HepG2 (cell line): Measurements from ENCODE around the gene SLC25A45. TPM values are rescaled to one million over a fixed set of nuclear protein-coding genes. Genes with fewer than 3 reads are reported as not detected.

ENCODE experiments used
- BHLHE40 ChIP-seq: IDR thresholded peaks from 2 replicates; pipeline ENCODE4 v1.6.1; 2011; ENCODE audit warnings: low read length, improper control_type of control experiment
- BRCA1 ChIP-seq: sonication (generic); formaldehyde crosslinking; IDR thresholded peaks from 2 replicates; pipeline ENCODE4 v1.4.0; 2020; ENCODE audit warnings: missing genetic modification reagents
- CAMTA2 ChIP-seq: sonication (generic); formaldehyde crosslinking; IDR thresholded peaks from 2 replicates; pipeline ENCODE4 v1.4.0; 2020; ENCODE audit warnings: mild to moderate bottlenecking, missing genetic modification reagents, borderline replicate concordance
- CEBPZ ChIP-seq: IDR thresholded peaks from 2 replicates; pipeline ENCODE4 v1.6.1; 2012; ENCODE audit warnings: low read length, improper control_type of control experiment
- GATAD2A ChIP-seq: IDR thresholded peaks from 2 replicates; pipeline ENCODE4 v1.6.1; 2016
- HMGXB4 ChIP-seq, 2 experiments: sonication (generic) in 1 of 2; formaldehyde crosslinking in 1 of 2; IDR thresholded peaks; 2 replicates each; pipeline versions ENCODE4 v1.4.0 to v1.6.1; 2018 to 2020; ENCODE audit warnings: missing genetic modification reagents in 2 of 2, borderline replicate concordance in 1 of 2, low read depth in 1 of 2, mild to moderate bottlenecking in 1 of 2, missing biosample characterization in 1 of 2
- IRF2 ChIP-seq: IDR thresholded peaks from 2 replicates; pipeline ENCODE4 v1.6.1; 2018; ENCODE audit warnings: missing genetic modification reagents, missing compliant biosample characterization
- RBAK ChIP-seq: sonication (generic); formaldehyde crosslinking; IDR thresholded peaks from 2 replicates; pipeline ENCODE4 v1.5.1; 2020; ENCODE audit warnings: mild to moderate bottlenecking, missing genetic modification reagents
- ZNF251 ChIP-seq: sonication (generic); formaldehyde crosslinking; IDR thresholded peaks from 2 replicates; pipeline ENCODE4 v1.9.0; 2021; ENCODE audit warnings: mild to moderate bottlenecking, missing genetic modification reagents
- ZNF431 ChIP-seq: sonication (generic); formaldehyde crosslinking; IDR thresholded peaks from 2 replicates; pipeline ENCODE4 v1.9.0; 2022; ENCODE audit warnings: missing genetic modification reagents, low read depth, mild to moderate bottlenecking, borderline replicate concordance
- ZNF496 ChIP-seq: sonication (generic); formaldehyde crosslinking; IDR thresholded peaks from 2 replicates; pipeline ENCODE4 v1.8.1; 2023; ENCODE audit warnings: mild to moderate bottlenecking, moderate library complexity, missing genetic modification reagents; ENCODE audit not compliant: insufficient replicate concordance
- ZNF558 ChIP-seq: sonication (generic); formaldehyde crosslinking; IDR thresholded peaks from 2 replicates; pipeline ENCODE4 v1.9.0; 2022; ENCODE audit warnings: mild to moderate bottlenecking, missing genetic modification reagents, borderline replicate concordance
- ZNF724P ChIP-seq: sonication (generic); formaldehyde crosslinking; IDR thresholded peaks from 2 replicates; pipeline ENCODE4 v1.8.0; 2022; ENCODE audit warnings: missing genetic modification reagents, borderline replicate concordance
- ZNF781 ChIP-seq: sonication (generic); formaldehyde crosslinking; IDR thresholded peaks from 2 replicates; pipeline ENCODE4 v1.5.1; 2020; ENCODE audit warnings: borderline replicate concordance, mild to moderate bottlenecking, missing genetic modification reagents; ENCODE audit errors: not compliant biosample characterization
- ZNF839 ChIP-seq: sonication (generic); formaldehyde crosslinking; IDR thresholded peaks from 2 replicates; pipeline ENCODE4 v1.4.0; 2020; ENCODE audit warnings: missing genetic modification reagents, mild to moderate bottlenecking, borderline replicate concordance
- ZSCAN20 ChIP-seq: sonication (generic); formaldehyde crosslinking; IDR thresholded peaks from 2 replicates; pipeline ENCODE4 v1.4.0; 2020; ENCODE audit warnings: missing genetic modification reagents, mild to moderate bottlenecking, borderline replicate concordance
- ZZZ3 ChIP-seq: sonication (generic); formaldehyde crosslinking; IDR thresholded peaks from 2 replicates; pipeline ENCODE4 v1.4.0; 2020; ENCODE audit warnings: missing genetic modification reagents, mild to moderate bottlenecking, borderline replicate concordance
- polyA plus RNA-seq, 8 experiments: library from polyadenylated mRNA; depleted of rRNA in 3 of 8; stranded (reverse) in 7 of 8; unstranded in 1 of 8; fragments of >200 nt; fragmentation: Illumina TruSeq in 4 of 8; extraction: Trizol in 4 of 8; gene quantifications; 2 replicates each; pipeline versions ENCODE4 v1.2.1 to v1.2.3, GENCODE V29; 2011 to 2016; ENCODE audit warnings: low read depth in 4 of 8, missing spikeins in 1 of 8, mixed read lengths in 1 of 8; ENCODE audit not compliant: insufficient read depth in 1 of 8
- total RNA-seq, 5 experiments: library from RNA; depleted of rRNA; stranded (reverse); fragments of >200 nt; fragmentation: Illumina TruSeq; extraction: Trizol; gene quantifications; 2 replicates each; pipeline ENCODE4 v1.2.3, GENCODE V29; 2016; ENCODE audit warnings: low read depth in 1 of 5
- TF ChIP-seq, protein P1 (sequence below): sonication (generic); formaldehyde crosslinking; IDR thresholded peaks from 2 replicates; pipeline ENCODE4 v1.5.0; 2020; ENCODE audit warnings: mild to moderate bottlenecking, missing genetic modification reagents
- TF ChIP-seq, protein P2 (sequence below): sonication (generic); formaldehyde crosslinking; IDR thresholded peaks from 2 replicates; pipeline ENCODE4 v1.4.0; 2020; ENCODE audit warnings: mild to moderate bottlenecking, low read depth, missing genetic modification reagents

The SLC25A45 gene
- total and polyA plus RNA-seq, 2 of the 13 experiments (the other 11 are each of a cell fraction or from before 2014, with no cell fraction given) = 1.2 to 3.4 TPM

GRCh38 chr11:65426839-65427690, 44.6 kb upstream of the SLC25A45 start (continued):
- TF ChIP-seq, protein P1, sequence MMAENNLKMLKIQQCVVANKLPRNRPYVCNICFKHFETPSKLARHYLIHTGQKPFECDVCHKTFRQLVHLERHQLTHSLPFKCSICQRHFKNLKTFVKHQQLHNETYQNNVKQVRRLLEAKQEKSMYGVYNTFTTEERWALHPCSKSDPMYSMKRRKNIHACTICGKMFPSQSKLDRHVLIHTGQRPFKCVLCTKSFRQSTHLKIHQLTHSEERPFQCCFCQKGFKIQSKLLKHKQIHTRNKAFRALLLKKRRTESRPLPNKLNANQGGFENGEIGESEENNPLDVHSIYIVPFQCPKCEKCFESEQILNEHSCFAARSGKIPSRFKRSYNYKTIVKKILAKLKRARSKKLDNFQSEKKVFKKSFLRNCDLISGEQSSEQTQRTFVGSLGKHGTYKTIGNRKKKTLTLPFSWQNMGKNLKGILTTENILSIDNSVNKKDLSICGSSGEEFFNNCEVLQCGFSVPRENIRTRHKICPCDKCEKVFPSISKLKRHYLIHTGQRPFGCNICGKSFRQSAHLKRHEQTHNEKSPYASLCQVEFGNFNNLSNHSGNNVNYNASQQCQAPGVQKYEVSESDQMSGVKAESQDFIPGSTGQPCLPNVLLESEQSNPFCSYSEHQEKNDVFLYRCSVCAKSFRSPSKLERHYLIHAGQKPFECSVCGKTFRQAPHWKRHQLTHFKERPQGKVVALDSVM (CRISPR knock-in tag) = no peak
- TF ChIP-seq ZNF251 (CRISPR knock-in tag) = no peak
- no peak for TF ChIP-seq RBAK (CRISPR knock-in tag)
- TF ChIP-seq ZSCAN20 (CRISPR knock-in tag) = no peak
- TF ChIP-seq GATAD2A (CRISPR knock-in tag) = no peak
- TF ChIP-seq HMGXB4 (CRISPR knock-in tag; IDR thresholded peaks at IDR 0.05; ENCODE audit: borderline replicate concordance in 1 of 2, low read depth in 1 of 2) = no peak
- TF ChIP-seq ZNF558 (CRISPR knock-in tag) = no peak
- TF ChIP-seq CAMTA2 (CRISPR knock-in tag) = no peak
- 0 out of 2 replicates have a peak, but pooled peaks have one; percentile 18 for TF ChIP-seq ZNF724P (CRISPR knock-in tag)
- no peak for TF ChIP-seq ZNF431 (CRISPR knock-in tag)
- TF ChIP-seq, protein P2, sequence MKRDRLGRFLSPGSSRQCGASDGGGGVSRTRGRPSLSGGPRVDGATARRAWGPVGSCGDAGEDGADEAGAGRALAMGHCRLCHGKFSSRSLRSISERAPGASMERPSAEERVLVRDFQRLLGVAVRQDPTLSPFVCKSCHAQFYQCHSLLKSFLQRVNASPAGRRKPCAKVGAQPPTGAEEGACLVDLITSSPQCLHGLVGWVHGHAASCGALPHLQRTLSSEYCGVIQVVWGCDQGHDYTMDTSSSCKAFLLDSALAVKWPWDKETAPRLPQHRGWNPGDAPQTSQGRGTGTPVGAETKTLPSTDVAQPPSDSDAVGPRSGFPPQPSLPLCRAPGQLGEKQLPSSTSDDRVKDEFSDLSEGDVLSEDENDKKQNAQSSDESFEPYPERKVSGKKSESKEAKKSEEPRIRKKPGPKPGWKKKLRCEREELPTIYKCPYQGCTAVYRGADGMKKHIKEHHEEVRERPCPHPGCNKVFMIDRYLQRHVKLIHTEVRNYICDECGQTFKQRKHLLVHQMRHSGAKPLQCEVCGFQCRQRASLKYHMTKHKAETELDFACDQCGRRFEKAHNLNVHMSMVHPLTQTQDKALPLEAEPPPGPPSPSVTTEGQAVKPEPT (CRISPR knock-in tag) = no peak
- TF ChIP-seq IRF2 (CRISPR knock-in tag) = peak; percentile 12; the same call in 1 of the 2 replicates
- no peak; the same call in 1 of the 2 replicates for TF ChIP-seq CEBPZ
- no peak for TF ChIP-seq ZZZ3
- no peak for TF ChIP-seq BRCA1 (CRISPR knock-in tag)
- peak; percentile 61 for TF ChIP-seq BHLHE40
- no peak for TF ChIP-seq ZNF496 (CRISPR knock-in tag)
- no peak for TF ChIP-seq ZNF839 (CRISPR knock-in tag)
- no peak for TF ChIP-seq ZNF781 (CRISPR knock-in tag)
